ENCODE results near the gene AADAT. TPM values are rescaled to one million over a fixed set of nuclear protein-coding genes. Genes with fewer than 3 reads are reported as not detected.

Gene AADAT
- total RNA-seq, 4 donors from 2014 or later: 2.9 to 7.2 (median 5.5) TPM

GRCh38 chr4:170091069-170091696 is 1.4 kb upstream of the AADAT start:
- Histone ChIP-seq H3K27ac (replicated peaks in 1 of 4) (no peak overlapping the region), H3K9me3 (no peaks in the 10 kb centered on the region), H3K4me1 (peaks cover 7 to 20% (median 18%) of the 10 kb centered on the region in 4 donors), H3K27me3 (no peaks in the 10 kb centered on the region), H3K36me3 (peaks cover 0 to 8% (median 0%) of the 10 kb centered on the region in 4 donors), H3K4me3 (no peak overlapping the region)
- 96% methylated on average over 24 of the region's 47 CpGs for WGBS
- no peak for DNase-seq (ENCODE audit: extremely low spot score)
- no peak for TF ChIP-seq CTCF (IDR thresholded peaks at IDR 0.05)
- no peak for TF ChIP-seq EP300 (IDR thresholded peaks at IDR 0.05)
- no peak for TF ChIP-seq POLR2AphosphoS5 (IDR thresholded peaks at IDR 0.05)
- TF ChIP-seq POLR2A (IDR thresholded peaks at IDR 0.05; ENCODE audit: low read depth): no peak
- intact Hi-C loops (cut with DNase I): no loop called here

- Histone ChIP-seq H3K27ac (replicated peaks in 1 of 4) (peak overlapping the region; percentile 59 to 80 (median 68)), H3K4me1 (peaks cover 7 to 20% (median 18%) of the 10 kb centered on the region in 4 donors), H3K4me3 (peak overlapping the region; percentile 66 to 81 (median 74)), H3K9me3 (no peaks in the 10 kb centered on the region), H3K36me3 (peaks cover 0 to 13% (median 0%) of the 10 kb centered on the region in 4 donors), H3K27me3 (no peaks in the 10 kb centered on the region)
- no peak for TF ChIP-seq POLR2AphosphoS5 (IDR thresholded peaks at IDR 0.05)
- no peak for TF ChIP-seq CTCF (IDR thresholded peaks at IDR 0.05)
- no peak for TF ChIP-seq EP300 (IDR thresholded peaks at IDR 0.05)
- no peak for TF ChIP-seq POLR2A (IDR thresholded peaks at IDR 0.05; ENCODE audit: low read depth)
- intact Hi-C loops (cut with DNase I): no loop called here
- no peak for DNase-seq (ENCODE audit: extremely low spot score)
- WGBS: 11% methylated on average over 9 of the region's 9 CpGs
These were observed 746 bp upstream of the AADAT start for GRCh38 chr4:170090352-170091052.

GRCh38 chr4:170089274-170089667 is 485 bp downstream of the AADAT start:
- TF ChIP-seq EP300 (IDR thresholded peaks at IDR 0.05): no peak
- Histone ChIP-seq H3K27me3 (no peaks in the 10 kb centered on the region), H3K36me3 (peaks cover 0 to 17% (median 0%) of the 10 kb centered on the region in 4 donors), H3K27ac (replicated peaks in 1 of 4) (peak overlapping the region; percentile 59 to 80 (median 68)), H3K4me1 (peaks cover 7 to 20% (median 18%) of the 10 kb centered on the region in 4 donors), H3K4me3 (peak overlapping the region; percentile 66 to 81 (median 74)), H3K9me3 (no peaks in the 10 kb centered on the region)
- no peak for DNase-seq (ENCODE audit: extremely low spot score)
- WGBS: 3% methylated on average over 18 of the region's 18 CpGs
- intact Hi-C loops (cut with DNase I): no loop called here

- Histone ChIP-seq H3K9me3 (no peaks in the 10 kb centered on the region), H3K4me3 (peak overlapping the region; percentile 66 to 81 (median 74)), H3K27ac (replicated peaks in 1 of 4) (no peak overlapping the region), H3K27me3 (no peaks in the 10 kb centered on the region), H3K36me3 (peaks cover 0 to 17% (median 0%) of the 10 kb centered on the region in 4 donors), H3K4me1 (peaks cover 7 to 20% (median 18%) of the 10 kb centered on the region in 4 donors)
- no peak for DNase-seq (ENCODE audit: extremely low spot score)
- TF ChIP-seq CTCF (IDR thresholded peaks at IDR 0.05): no peak
- TF ChIP-seq EP300 (IDR thresholded peaks at IDR 0.05): no peak
- TF ChIP-seq POLR2A (IDR thresholded peaks at IDR 0.05; ENCODE audit: low read depth): no peak
- TF ChIP-seq POLR2AphosphoS5 (IDR thresholded peaks at IDR 0.05): no peak
- WGBS: 69% methylated on average over 2 of the region's 2 CpGs
- intact Hi-C loops (cut with DNase I): no loop called here
These were observed 1.0 kb downstream of the AADAT start for GRCh38 chr4:170088716-170089115.

GRCh38 chr4:170087163-170087700 is 2.5 kb downstream of the AADAT start:
- Histone ChIP-seq H3K9me3 (no peaks in the 10 kb centered on the region), H3K36me3 (peaks cover 0 to 20% (median 0%) of the 10 kb centered on the region in 4 donors), H3K4me3 (no peak overlapping the region), H3K27ac (replicated peaks in 1 of 4) (no peak overlapping the region), H3K4me1 (peaks cover 7 to 20% (median 18%) of the 10 kb centered on the region in 4 donors), H3K27me3 (no peaks in the 10 kb centered on the region)
- TF ChIP-seq EP300 (IDR thresholded peaks at IDR 0.05): no peak
- TF ChIP-seq POLR2AphosphoS5 (IDR thresholded peaks at IDR 0.05): no peak
- no peak for TF ChIP-seq CTCF (IDR thresholded peaks at IDR 0.05)
- TF ChIP-seq POLR2A (IDR thresholded peaks at IDR 0.05; ENCODE audit: low read depth): no peak
- 64% methylated on average over 4 of the region's 4 CpGs for WGBS
- no peak for DNase-seq (ENCODE audit: extremely low spot score)
- intact Hi-C loops (cut with DNase I): no loop called here
